ENCODE data around the gene RPL5.

GRCh38 chr1:92838519-92838918 lies 6.7 kb downstream of the RPL5 start:
- TF ChIP-seq CREB1 (IDR thresholded peaks at IDR 0.05) (no peak), GABPA (IDR thresholded peaks at IDR 0.05; ENCODE audit: borderline replicate concordance, insufficient read depth, low read length) (no peak), EZH2 (IDR thresholded peaks at IDR 0.05; ENCODE audit: low read depth, low read length, severe bottlenecking) (no peak), SIN3A (conservative IDR thresholded peaks at IDR 0.05 in 1 of 2, IDR thresholded peaks at IDR 0.05 in 1 of 2; ENCODE audit: low read depth in 1 of 2, low read length in 2 of 2) (no peak), HDAC2 (IDR thresholded peaks at IDR 0.05; ENCODE audit: borderline replicate concordance in 1 of 2, low read depth in 2 of 2, low read length in 2 of 2) (no peak), POLR2A (IDR thresholded peaks at IDR 0.05; ENCODE audit: control extremely low read depth in 1 of 2, low read depth in 2 of 2, low read length in 2 of 2) (no peak), YY1 (IDR thresholded peaks at IDR 0.05; ENCODE audit: low read depth, low read length) (no peak), JUN (IDR thresholded peaks at IDR 0.05; ENCODE audit: low read depth, low read length) (no peak), SP2 (IDR thresholded peaks at IDR 0.05; ENCODE audit: low read length) (no peak), SUZ12 (IDR thresholded peaks at IDR 0.05; ENCODE audit: low read length) (no peak), KDM1A (IDR thresholded peaks at IDR 0.05; ENCODE audit: borderline replicate concordance, low read length) (no peak)
- TF ChIP-seq, protein P1, sequence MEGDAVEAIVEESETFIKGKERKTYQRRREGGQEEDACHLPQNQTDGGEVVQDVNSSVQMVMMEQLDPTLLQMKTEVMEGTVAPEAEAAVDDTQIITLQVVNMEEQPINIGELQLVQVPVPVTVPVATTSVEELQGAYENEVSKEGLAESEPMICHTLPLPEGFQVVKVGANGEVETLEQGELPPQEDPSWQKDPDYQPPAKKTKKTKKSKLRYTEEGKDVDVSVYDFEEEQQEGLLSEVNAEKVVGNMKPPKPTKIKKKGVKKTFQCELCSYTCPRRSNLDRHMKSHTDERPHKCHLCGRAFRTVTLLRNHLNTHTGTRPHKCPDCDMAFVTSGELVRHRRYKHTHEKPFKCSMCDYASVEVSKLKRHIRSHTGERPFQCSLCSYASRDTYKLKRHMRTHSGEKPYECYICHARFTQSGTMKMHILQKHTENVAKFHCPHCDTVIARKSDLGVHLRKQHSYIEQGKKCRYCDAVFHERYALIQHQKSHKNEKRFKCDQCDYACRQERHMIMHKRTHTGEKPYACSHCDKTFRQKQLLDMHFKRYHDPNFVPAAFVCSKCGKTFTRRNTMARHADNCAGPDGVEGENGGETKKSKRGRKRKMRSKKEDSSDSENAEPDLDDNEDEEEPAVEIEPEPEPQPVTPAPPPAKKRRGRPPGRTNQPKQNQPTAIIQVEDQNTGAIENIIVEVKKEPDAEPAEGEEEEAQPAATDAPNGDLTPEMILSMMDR (IDR thresholded peaks at IDR 0.05; ENCODE audit: control extremely low read depth in 1 of 3, insufficient read depth in 1 of 3, low read depth in 1 of 3, low read length in 3 of 3), result no peak
